Measurements from ENCODE around the gene SDR9C7. TPM values are rescaled to one million over a fixed set of nuclear protein-coding genes. Genes with fewer than 3 reads are reported as not detected.
"Not testable (repeated sequence)": the region's sequence is repeated elsewhere in the genome, so short reads cannot be mapped to it uniquely, and the experiment has no call there.

Gene SDR9C7
- total and polyA plus RNA-seq, 3 donors from 2014 or later, result 0.43 to 0.46 TPM; not detected in 1

DNA sequence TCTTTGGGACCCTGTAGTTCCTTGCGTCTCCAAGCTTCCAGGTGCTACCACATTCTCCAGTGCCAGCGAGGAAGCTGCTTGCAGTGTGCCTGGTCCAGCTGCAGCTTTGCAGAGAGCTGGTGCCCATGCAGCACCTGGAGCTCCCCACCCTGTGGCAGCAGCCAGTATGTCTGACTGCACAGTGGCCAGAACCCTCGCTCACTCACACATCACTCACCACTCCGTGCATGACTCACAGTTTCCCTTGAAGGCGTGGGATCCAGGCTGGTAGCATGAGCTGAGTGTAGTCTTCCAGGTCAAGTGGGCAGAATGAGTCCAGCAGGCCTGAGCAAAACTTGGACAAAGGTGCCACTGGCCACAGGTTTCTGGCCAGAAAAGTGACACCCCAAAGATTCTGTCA lies 33.6 kb downstream of the SDR9C7 start:
- WGBS, 2 donors, result 84 to 92% methylated on average over 2 to 5 of the region's 5 CpGs
- H3K9me3 ChIP-seq, result no peaks in the 10 kb centered on the region

DNA sequence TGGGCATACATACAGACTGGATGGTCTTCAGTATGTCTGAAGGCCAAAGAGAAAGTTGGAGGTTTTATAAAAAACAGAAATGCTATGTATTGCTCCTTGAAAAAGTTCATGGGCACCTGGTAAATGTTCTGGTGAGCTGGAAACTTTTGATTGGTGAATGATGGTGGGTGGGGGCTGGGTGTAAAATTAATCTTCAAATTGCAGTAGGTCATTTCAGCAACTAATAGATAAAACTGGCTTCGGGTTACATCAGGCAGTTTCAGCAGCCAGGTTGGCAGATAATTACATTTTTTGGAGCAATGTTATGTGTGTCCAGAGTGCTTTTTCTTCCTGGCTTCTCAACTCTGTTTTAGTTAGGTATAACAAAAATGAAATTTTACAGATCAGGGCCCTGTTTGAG lies 35.3 kb downstream of the SDR9C7 start:
- Histone ChIP-seq H3K27ac (no peak overlapping the region), H3K36me3 (ENCODE audit: low read depth, missing control alignments) (no peaks in the 10 kb centered on the region), H3K27me3 (no peaks in the 10 kb centered on the region), H3K4me1 (no peaks in the 10 kb centered on the region), H3K4me3 (no peak overlapping the region), H3K9me3 (no peaks in the 10 kb centered on the region)
- intact Hi-C loops (cut with DNase I; ENCODE audit: low total_unique reads), result no loop called here
- no peak for DNase-seq
- TF ChIP-seq, protein P1, sequence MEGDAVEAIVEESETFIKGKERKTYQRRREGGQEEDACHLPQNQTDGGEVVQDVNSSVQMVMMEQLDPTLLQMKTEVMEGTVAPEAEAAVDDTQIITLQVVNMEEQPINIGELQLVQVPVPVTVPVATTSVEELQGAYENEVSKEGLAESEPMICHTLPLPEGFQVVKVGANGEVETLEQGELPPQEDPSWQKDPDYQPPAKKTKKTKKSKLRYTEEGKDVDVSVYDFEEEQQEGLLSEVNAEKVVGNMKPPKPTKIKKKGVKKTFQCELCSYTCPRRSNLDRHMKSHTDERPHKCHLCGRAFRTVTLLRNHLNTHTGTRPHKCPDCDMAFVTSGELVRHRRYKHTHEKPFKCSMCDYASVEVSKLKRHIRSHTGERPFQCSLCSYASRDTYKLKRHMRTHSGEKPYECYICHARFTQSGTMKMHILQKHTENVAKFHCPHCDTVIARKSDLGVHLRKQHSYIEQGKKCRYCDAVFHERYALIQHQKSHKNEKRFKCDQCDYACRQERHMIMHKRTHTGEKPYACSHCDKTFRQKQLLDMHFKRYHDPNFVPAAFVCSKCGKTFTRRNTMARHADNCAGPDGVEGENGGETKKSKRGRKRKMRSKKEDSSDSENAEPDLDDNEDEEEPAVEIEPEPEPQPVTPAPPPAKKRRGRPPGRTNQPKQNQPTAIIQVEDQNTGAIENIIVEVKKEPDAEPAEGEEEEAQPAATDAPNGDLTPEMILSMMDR (IDR thresholded peaks at IDR 0.05), result no peak
- WGBS, 2 donors, result 53 to 61% methylated on average over 1 of the region's 1 CpG

More for the DNA sequence above, 33.6 kb downstream of the SDR9C7 start:
- H3K4me3 ChIP-seq, result no peak overlapping the region
- DNase-seq, result no peak
- H3K36me3 ChIP-seq (ENCODE audit: low read depth, missing control alignments), result no peaks in the 10 kb centered on the region
- H3K4me1 ChIP-seq, result no peaks in the 10 kb centered on the region
- no peaks in the 10 kb centered on the region for H3K27me3 ChIP-seq
- no peak overlapping the region for H3K27ac ChIP-seq
- TF ChIP-seq, protein P1 (IDR thresholded peaks at IDR 0.05), result no peak
- TF ChIP-seq POLR2A (IDR thresholded peaks at IDR 0.05), result no peak
- intact Hi-C loops (cut with DNase I; ENCODE audit: low total_unique reads), result no loop called here

DNA sequence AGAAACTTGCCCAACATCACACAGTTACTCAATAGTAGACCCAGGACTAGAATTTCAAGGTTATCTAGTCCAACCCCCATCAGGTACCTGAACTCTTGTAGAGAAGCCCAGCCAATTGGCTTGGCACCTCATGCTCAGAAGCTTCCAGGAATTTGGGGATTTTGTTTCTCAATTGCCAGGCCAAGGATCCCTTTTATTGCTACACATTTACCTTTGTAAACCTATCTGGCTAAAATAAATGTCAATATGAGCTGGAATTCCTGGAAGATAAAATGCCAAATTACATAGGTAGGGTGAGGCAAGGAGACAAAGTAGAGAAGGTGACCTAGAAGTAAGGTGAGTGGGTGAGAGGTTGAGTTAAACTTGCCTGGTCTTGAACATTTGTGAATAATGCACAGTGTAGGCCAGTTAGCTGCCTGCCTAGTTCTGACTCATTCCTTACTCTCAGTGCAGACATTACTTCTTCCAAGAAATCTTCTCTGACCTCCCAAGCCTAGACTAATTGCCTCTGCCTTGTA lies 36.3 kb downstream of the SDR9C7 start:
- intact Hi-C loops (cut with DNase I; ENCODE audit: low total_unique reads), result no loop called here
- TF ChIP-seq, protein P1 (IDR thresholded peaks at IDR 0.05), result no peak
- DNase-seq, result no peak

DNA sequence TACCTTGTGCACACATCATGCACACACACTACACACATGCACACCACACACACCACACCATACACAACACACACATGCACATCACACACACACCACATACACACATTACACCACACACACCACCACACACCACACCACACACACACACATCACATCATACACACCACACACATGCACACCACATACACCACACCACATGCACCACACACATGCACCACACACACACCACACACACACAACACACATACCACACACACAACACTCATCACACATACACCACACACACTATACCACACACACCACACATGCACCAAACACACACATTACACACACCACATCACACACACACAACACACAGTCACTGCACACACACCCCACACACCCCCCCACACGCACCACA lies 38.1 kb downstream of the SDR9C7 start:
- H3K27me3 ChIP-seq, result no peaks in the 10 kb centered on the region
- no peaks in the 10 kb centered on the region for H3K4me1 ChIP-seq
- DNase-seq, result no peak
- no peaks in the 10 kb centered on the region for H3K9me3 ChIP-seq
- no peak for TF ChIP-seq POLR2A (IDR thresholded peaks at IDR 0.05)
- TF ChIP-seq, protein P1 (IDR thresholded peaks at IDR 0.05), result no peak
- intact Hi-C loops (cut with DNase I; ENCODE audit: low total_unique reads), result no loop called here
- WGBS, 2 donors, result 43 to 82% methylated on average over 1 of the region's 1 CpG
- no peaks in the 10 kb centered on the region for H3K36me3 ChIP-seq (ENCODE audit: low read depth, missing control alignments)
- H3K4me3 ChIP-seq, result no peak overlapping the region
- no peak overlapping the region for H3K27ac ChIP-seq

More for the DNA sequence above, 36.3 kb downstream of the SDR9C7 start:
- no peaks in the 10 kb centered on the region for H3K36me3 ChIP-seq (ENCODE audit: low read depth, missing control alignments)
- no peaks in the 10 kb centered on the region for H3K4me1 ChIP-seq
- H3K27ac ChIP-seq, result no peak overlapping the region
- no peaks in the 10 kb centered on the region for H3K9me3 ChIP-seq
- H3K27me3 ChIP-seq, result no peaks in the 10 kb centered on the region
- H3K4me3 ChIP-seq, result no peak overlapping the region

DNA sequence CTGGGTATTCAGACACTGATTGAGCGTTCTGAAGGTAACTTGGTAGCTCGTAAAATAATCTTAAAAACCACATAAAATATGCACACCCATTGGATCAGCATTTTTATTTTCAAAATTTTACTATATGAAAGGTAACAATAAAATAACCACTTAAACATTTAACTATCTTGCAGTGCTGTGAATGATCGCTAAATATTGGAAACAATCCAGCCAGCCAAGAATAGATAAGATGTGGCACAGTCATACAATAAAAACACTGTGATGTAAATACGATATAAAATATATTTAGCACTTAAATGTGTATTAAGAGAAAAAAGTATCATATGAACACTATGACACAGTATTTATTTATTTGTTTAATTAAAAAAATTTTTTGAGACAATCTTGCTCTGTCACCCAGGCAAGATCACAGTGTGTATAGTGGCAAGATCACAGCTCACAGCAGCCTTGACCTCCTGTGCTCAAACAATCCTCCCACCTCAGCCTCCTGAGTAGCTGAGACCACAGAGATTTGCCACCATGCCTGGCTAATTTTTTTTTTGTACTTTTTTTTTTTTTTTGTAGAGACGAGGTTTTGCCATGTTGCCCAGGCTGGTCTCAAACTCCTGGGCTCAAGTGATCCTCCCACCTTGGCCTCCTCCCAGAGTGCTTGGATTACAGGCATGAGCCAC lies 39.4 kb downstream of the SDR9C7 start:
- Histone ChIP-seq H3K36me3 (ENCODE audit: low read depth, missing control alignments) (no peaks in the 10 kb centered on the region), H3K9me3 (no peaks in the 10 kb centered on the region), H3K4me1 (no peaks in the 10 kb centered on the region), H3K4me3 (no peak overlapping the region), H3K27me3 (no peaks in the 10 kb centered on the region), H3K27ac (no peak overlapping the region)
- TF ChIP-seq POLR2A (IDR thresholded peaks at IDR 0.05), result no peak
- TF ChIP-seq, protein P1 (IDR thresholded peaks at IDR 0.05), result no peak
- intact Hi-C loops (cut with DNase I; ENCODE audit: low total_unique reads), result no loop called here
- 25 to 42% methylated on average over 5 of the region's 5 CpGs for WGBS, 2 donors
- DNase-seq, result no peak

DNA sequence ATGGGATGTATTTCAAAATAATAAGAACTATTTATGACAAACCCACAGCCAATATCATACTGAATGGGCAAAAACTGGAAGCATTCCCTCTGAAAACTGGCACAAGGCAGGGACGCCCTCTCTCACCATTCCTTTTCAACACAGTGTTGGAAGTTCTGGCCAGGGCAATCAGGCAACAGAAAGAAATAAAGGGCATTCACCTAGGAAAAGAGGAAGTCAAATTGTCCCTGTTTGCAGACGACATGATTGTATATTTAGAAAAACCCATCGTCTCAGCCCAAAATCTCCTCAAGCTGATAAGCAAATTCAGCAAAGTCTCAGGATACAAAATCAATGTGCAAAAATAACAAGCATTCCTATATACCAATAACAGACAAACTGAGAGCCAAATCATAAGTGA lies 42.3 kb downstream of the SDR9C7 start:
- H3K27ac ChIP-seq; DNase-seq; H3K4me1 ChIP-seq; H3K36me3 ChIP-seq (ENCODE audit: low read depth, missing control alignments); H3K4me3 ChIP-seq; H3K27me3 ChIP-seq; intact Hi-C loops (cut with DNase I; ENCODE audit: low total_unique reads); H3K9me3 ChIP-seq: not testable (repeated sequence)
- 71 to 80% methylated on average over 3 of the region's 3 CpGs for WGBS, 2 donors
